Caco-2 (cell line): ENCODE measurements around the gene WWC2. TPM values are rescaled to one million over a fixed set of nuclear protein-coding genes. Genes with fewer than 3 reads are reported as not detected.

Experiments
- BruUV-seq: library from RNA; stranded (reverse); fragments of 400-500 nt; replicated peaks from 2 replicates; lab custom pipeline; 2021; lab: Mats Ljungman, UMichigan
- CTCF ChIA-PET: fragments of 300-600 bp; sonication (Branson Sonifier 250); formaldehyde crosslinking; loops from one replicate; lab custom pipeline; 2022; ENCODE audit warnings: antibody characterized with exemption; lab: Charles Lee
- POLR2A ChIA-PET: fragments of 300-600 bp; sonication (Branson Sonifier 250); formaldehyde crosslinking; loops from one replicate; lab custom pipeline; 2022; ENCODE audit warnings: antibody characterized with exemption; lab: Charles Lee
- DNase-seq, 2 experiments: peaks; one replicate each; pipeline versions ENCODE4 v3.0.0 to v3.0.0-alpha.2; 2020 to 2022
- H3K27me3 ChIP-seq: replicated peaks from 2 replicates; pipeline ENCODE4 v1.6.0; 2011; ENCODE audit warnings: low read length; ENCODE audit not compliant: control insufficient read depth, insufficient read depth
- H3K36me3 ChIP-seq: 2 replicates; pipeline ENCODE4 v1.5.1; 2011; ENCODE audit warnings: low read length; ENCODE audit not compliant: control insufficient read depth, insufficient read depth
- H3K4me1 ChIP-seq: fragments of 250-450 bp; sonication (Bioruptor Pico); 2 replicates; pipeline ENCODE4 v1.5.1; 2020; ENCODE audit warnings: mild to moderate bottlenecking
- H3K4me3 ChIP-seq: 2 replicates; pipeline ENCODE4 v1.5.1; 2011; ENCODE audit warnings: low read depth, mild to moderate bottlenecking, control low read depth, low read length
- H3K9me3 ChIP-seq: fragments of 250-450 bp; sonication (Bioruptor Pico); 2 replicates; pipeline ENCODE4 v1.5.1; 2020; ENCODE audit warnings: mild to moderate bottlenecking, moderate library complexity
- H3K27ac Mint-ChIP-seq: one replicate; pipeline ENCODE4 v1.8.0; 2022; ENCODE audit warnings: mixed read lengths; ENCODE audit not compliant: unreplicated experiment
- H3K27me3 Mint-ChIP-seq: one replicate; pipeline ENCODE4 v1.8.0; 2022; ENCODE audit warnings: mixed read lengths; ENCODE audit not compliant: insufficient read depth, unreplicated experiment
- H3K36me3 Mint-ChIP-seq: one replicate; pipeline ENCODE4 v1.8.0; 2022; ENCODE audit warnings: mild to moderate bottlenecking, mixed read lengths; ENCODE audit not compliant: insufficient read depth, unreplicated experiment
- H3K4me1 Mint-ChIP-seq: one replicate; pipeline ENCODE4 v1.8.0; 2022; ENCODE audit warnings: low read depth, mixed read lengths; ENCODE audit not compliant: unreplicated experiment
- H3K4me3 Mint-ChIP-seq: one replicate; pipeline ENCODE4 v1.8.0; 2022; ENCODE audit warnings: mild to moderate bottlenecking, moderate library complexity, mixed read lengths; ENCODE audit not compliant: unreplicated experiment
- H3K9me3 Mint-ChIP-seq: one replicate; pipeline ENCODE4 v1.8.0; 2022; ENCODE audit warnings: mixed read lengths; ENCODE audit not compliant: unreplicated experiment
- CTCF ChIP-seq, 2 experiments: fragments of 200-600 bp in 1 of 2; IDR thresholded peaks; 1 replicate in 1 of 2; 2 replicates in 1 of 2; pipeline versions ENCODE4 v1.5.1 to v1.8.0; 2011 to 2022; ENCODE audit warnings: antibody characterized with exemption in 1 of 2, control low read depth in 1 of 2, inconsistent platforms in 1 of 2, low read depth in 1 of 2, low read length in 1 of 2, mild to moderate bottlenecking in 1 of 2, moderate library complexity in 1 of 2; ENCODE audit not compliant: insufficient read depth in 1 of 2, severe bottlenecking in 1 of 2, unreplicated experiment in 1 of 2
- intact Hi-C: fragments of 100-400 bp; cut with micrococcal nuclease; formaldehyde crosslinking; loops from one replicate; pipeline ENCODE4 v1.10.0; 2022; ENCODE audit not compliant: unreplicated experiment
- total RNA-seq: library from RNA; stranded (reverse); gene quantifications from 2 replicates; pipeline ENCODE4 v1.2.3, GENCODE V29; 2022

WWC2 gene
- total RNA-seq, 1 experiment from 2014 or later: 126 TPM

- Histone ChIP-seq H3K27me3 (no peaks in the 10 kb centered on the region), H3K36me3 (no peaks in the 10 kb centered on the region; the same call in 1 of the 2 replicates), H3K4me1 (no peaks in the 10 kb centered on the region), H3K4me3 (no peak overlapping the region), H3K9me3 (no peaks in the 10 kb centered on the region)
- Mint-ChIP-seq H3K27ac (no peak overlapping the region), H3K4me1 (no peaks in the 10 kb centered on the region), H3K4me3 (no peak overlapping the region), H3K27me3 (no peaks in the 10 kb centered on the region), H3K36me3 (peaks cover 92% of the 10 kb centered on the region), H3K9me3 (no peaks in the 10 kb centered on the region)
- ChIA-PET CTCF (no interaction called here), POLR2A (no interaction called here)
- no peak for TF ChIP-seq CTCF (IDR thresholded peaks at IDR 0.05; ENCODE audit: insufficient read depth in 1 of 2, low read depth in 1 of 2, low read length in 1 of 2, severe bottlenecking in 1 of 2, unreplicated experiment in 1 of 2)
- DNase-seq: no peak
- intact Hi-C loops: no loop called here
- no TSS peak for BruUV-seq
Measured at GRCh38 chr4:183284258-183284785, 185.3 kb downstream of the WWC2 start.

- CTCF ChIA-PET: no interaction called here
Measured at GRCh38 chr4:183284965-183285364, 185.9 kb downstream of the WWC2 start.

GRCh38 chr4:183285886-183286285 lies 186.8 kb downstream of the WWC2 start:
- ChIA-PET CTCF (no interaction called here), POLR2A (no interaction called here)
- peaks cover 91% of the 10 kb centered on the region for H3K36me3 Mint-ChIP-seq
- no peak overlapping the region for H3K4me3 ChIP-seq
- no peaks in the 10 kb centered on the region for H3K27me3 ChIP-seq
- no peaks in the 10 kb centered on the region for H3K9me3 Mint-ChIP-seq
- no peak for TF ChIP-seq CTCF (IDR thresholded peaks at IDR 0.05; ENCODE audit: insufficient read depth in 1 of 2, low read depth in 1 of 2, low read length in 1 of 2, severe bottlenecking in 1 of 2, unreplicated experiment in 1 of 2)
- no peak overlapping the region for H3K27ac Mint-ChIP-seq
- no peaks in the 10 kb centered on the region; the same call in 1 of the 2 replicates for H3K36me3 ChIP-seq
- no TSS peak for BruUV-seq
- H3K4me3 Mint-ChIP-seq: no peak overlapping the region
- no peaks in the 10 kb centered on the region for H3K4me1 Mint-ChIP-seq
- H3K9me3 ChIP-seq: no peaks in the 10 kb centered on the region
- intact Hi-C loops: no loop called here
- H3K27me3 Mint-ChIP-seq: no peaks in the 10 kb centered on the region
- no peaks in the 10 kb centered on the region for H3K4me1 ChIP-seq
- DNase-seq: no peak

More at GRCh38 chr4:183284965-183285364, 185.9 kb downstream of the WWC2 start:
- Histone ChIP-seq H3K27me3 (no peaks in the 10 kb centered on the region), H3K36me3 (no peaks in the 10 kb centered on the region; the same call in 1 of the 2 replicates), H3K4me3 (no peak overlapping the region), H3K9me3 (no peaks in the 10 kb centered on the region), H3K4me1 (no peaks in the 10 kb centered on the region)
- Mint-ChIP-seq H3K27ac (no peak overlapping the region), H3K4me3 (no peak overlapping the region), H3K27me3 (no peaks in the 10 kb centered on the region), H3K36me3 (peaks cover 96% of the 10 kb centered on the region), H3K9me3 (no peaks in the 10 kb centered on the region), H3K4me1 (no peaks in the 10 kb centered on the region)
- intact Hi-C loops: no loop called here
- BruUV-seq: no TSS peak
- POLR2A ChIA-PET: no interaction called here
- DNase-seq: no peak
- no peak for TF ChIP-seq CTCF (IDR thresholded peaks at IDR 0.05; ENCODE audit: insufficient read depth in 1 of 2, low read depth in 1 of 2, low read length in 1 of 2, severe bottlenecking in 1 of 2, unreplicated experiment in 1 of 2)
